B cell (primary cell): ENCODE results near the gene PAK2.
"Not testable (repeated sequence)": the region's sequence is repeated elsewhere in the genome, so short reads cannot be mapped to it uniquely, and the experiment has no call there.

Source experiments
- EZH2 ChIP-seq: IDR thresholded peaks from 2 replicates; pipeline ENCODE4 v1.6.1; 2012; ENCODE audit warnings: borderline replicate concordance, low read depth, mild to moderate bottlenecking, moderate library complexity, low read length; ENCODE audit not compliant: insufficient read depth, poor library complexity, severe bottlenecking
- TF ChIP-seq, protein P1 (sequence below): fragments of 200-600 bp; IDR thresholded peaks from one replicate; pipeline ENCODE4 v1.8.0; 2022; ENCODE audit warnings: antibody characterized with exemption, mild to moderate bottlenecking

DNA sequence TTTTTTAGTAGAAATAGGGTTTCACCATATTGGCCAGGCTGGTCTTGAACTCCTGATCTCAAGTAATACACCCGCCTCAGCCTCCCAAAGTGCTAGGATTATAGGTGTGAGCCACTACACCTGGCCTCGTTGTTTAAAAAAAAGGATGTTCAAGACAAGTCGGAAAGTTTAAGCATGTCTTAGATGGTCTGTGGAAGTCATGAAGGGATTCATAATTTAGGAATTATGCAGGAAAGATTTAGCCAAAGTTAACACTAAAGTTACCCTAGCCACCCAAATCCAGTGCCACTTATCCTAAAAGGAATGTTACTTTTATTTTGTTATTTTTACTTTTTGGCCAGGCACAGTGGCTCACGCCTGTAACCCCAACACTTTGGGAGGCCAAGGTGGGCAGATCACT lies 108.7 kb downstream of the PAK2 start:
- TF ChIP-seq, protein P1, sequence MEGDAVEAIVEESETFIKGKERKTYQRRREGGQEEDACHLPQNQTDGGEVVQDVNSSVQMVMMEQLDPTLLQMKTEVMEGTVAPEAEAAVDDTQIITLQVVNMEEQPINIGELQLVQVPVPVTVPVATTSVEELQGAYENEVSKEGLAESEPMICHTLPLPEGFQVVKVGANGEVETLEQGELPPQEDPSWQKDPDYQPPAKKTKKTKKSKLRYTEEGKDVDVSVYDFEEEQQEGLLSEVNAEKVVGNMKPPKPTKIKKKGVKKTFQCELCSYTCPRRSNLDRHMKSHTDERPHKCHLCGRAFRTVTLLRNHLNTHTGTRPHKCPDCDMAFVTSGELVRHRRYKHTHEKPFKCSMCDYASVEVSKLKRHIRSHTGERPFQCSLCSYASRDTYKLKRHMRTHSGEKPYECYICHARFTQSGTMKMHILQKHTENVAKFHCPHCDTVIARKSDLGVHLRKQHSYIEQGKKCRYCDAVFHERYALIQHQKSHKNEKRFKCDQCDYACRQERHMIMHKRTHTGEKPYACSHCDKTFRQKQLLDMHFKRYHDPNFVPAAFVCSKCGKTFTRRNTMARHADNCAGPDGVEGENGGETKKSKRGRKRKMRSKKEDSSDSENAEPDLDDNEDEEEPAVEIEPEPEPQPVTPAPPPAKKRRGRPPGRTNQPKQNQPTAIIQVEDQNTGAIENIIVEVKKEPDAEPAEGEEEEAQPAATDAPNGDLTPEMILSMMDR: not testable (repeated sequence)
- not testable (repeated sequence) for TF ChIP-seq EZH2
